NCI-H128 (cell line): ENCODE data around the gene C19orf81.

Source experiments
- DNase-seq: peaks from one replicate; lab custom pipeline; 2025; ENCODE audit not compliant: unreplicated experiment; lab: John Stamatoyannopoulos, UW

Gene C19orf81

DNA sequence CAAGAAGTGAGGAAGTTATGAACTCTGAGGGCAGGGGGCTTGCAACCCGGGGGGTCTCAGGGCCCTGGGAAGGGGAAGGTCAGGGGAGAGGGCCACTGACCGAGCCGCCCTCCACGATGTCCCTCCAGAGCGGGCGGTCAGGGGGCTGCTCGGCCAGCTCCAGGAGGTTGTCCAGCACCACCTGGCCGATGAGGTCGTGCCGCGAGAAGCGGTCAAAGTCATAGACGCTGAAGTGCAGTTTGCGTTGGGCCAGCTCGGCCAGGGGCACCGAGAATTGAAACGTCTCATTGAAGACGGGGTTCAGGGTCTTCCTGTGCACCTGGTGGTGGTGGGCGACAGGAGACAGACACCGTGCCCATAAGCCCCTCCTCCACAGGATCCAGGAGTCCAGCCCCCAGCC, 20.1 kb upstream of the C19orf81 start:
- DNase-seq = no peak

- DNase-seq = no peak
These were observed 19.4 kb upstream of the C19orf81 start for GRCh38 chr19:50629801-50630200.

GRCh38 chr19:50632151-50632835, 17.0 kb upstream of the C19orf81 start:
- no peak for DNase-seq

DNA sequence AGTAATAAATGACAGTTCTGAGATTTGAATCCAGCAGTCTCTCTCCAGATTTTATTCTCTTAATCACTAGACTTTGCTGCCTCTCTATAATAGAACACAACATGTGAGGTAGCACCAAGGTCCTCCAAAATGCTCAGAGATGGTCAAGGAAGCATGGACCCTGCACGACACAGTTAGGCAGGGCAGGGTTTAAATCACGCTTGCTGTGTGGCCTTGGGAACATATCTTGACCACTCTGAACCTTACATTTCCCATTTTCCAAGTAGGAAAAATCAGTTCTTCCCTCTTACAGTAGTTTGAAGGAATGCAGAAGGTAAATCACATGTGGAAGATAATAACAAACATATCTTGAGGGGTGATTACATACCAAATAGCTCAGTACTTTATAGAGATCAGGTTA, 15.9 kb upstream of the C19orf81 start:
- no peak for DNase-seq

- DNase-seq = no peak
These were observed 15.3 kb upstream of the C19orf81 start for GRCh38 chr19:50633973-50634372.

GRCh38 chr19:50636317-50637085, 12.7 kb upstream of the C19orf81 start:
- no peak for DNase-seq

DNA sequence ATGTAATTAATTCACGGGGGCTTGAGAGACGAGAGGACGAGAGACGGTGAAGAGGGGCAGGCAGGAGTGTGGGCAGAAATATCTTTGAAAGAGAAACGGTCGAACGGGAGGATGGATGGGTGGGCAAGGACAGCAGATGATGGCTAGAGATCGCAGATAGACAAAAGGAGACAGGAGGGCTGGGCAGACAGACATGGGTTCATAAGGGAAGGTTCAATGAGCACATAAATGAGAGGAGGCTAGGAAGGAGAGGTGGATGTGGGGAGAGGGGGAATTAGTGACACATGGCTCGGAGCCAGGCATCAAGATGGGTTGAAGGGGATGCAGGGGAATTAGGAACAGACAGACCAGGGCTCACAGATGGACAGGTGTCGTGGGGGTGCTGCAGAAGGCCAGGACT, 10.6 kb upstream of the C19orf81 start:
- DNase-seq = no peak

- no peak for DNase-seq
These were observed 9.8 kb upstream of the C19orf81 start, which contains the start of gene SYT3 for GRCh38 chr19:50639121-50640112. TSS of gene SYT3 (minus strand) at chr19:50639881. CDS start at chr19:50637411, 2,470 bp downstream.

- DNase-seq = no peak
These were observed 8.9 kb upstream of the C19orf81 start for GRCh38 chr19:50640368-50640767.

DNA sequence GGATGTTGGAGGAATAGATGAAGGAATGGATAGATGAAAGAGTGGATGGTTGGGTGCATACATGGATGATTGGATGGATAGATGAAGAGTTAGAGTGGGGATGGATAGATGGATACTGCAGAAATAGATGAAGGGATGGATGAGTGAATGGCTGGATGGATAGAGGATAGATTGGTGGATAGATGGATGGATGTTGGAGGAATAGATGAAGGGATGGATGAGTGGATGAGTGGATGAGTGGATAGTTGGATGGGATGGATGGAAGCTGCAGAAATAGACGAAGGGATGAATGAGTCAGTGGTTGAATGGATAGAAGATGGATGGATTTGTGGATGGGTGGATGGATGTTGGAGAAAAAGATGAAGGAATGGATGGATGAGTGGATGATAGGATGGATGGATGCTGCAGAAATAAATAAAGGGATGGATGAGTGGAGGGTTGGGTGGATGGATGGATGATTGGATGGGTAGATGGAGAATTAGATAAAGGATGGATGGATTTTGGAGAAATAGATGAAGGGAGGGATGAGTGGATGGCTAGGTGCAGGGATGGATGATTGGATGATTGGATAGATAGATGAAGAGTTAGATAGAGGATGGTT, 4.8 kb upstream of the C19orf81 start:
- no peak for DNase-seq

DNA sequence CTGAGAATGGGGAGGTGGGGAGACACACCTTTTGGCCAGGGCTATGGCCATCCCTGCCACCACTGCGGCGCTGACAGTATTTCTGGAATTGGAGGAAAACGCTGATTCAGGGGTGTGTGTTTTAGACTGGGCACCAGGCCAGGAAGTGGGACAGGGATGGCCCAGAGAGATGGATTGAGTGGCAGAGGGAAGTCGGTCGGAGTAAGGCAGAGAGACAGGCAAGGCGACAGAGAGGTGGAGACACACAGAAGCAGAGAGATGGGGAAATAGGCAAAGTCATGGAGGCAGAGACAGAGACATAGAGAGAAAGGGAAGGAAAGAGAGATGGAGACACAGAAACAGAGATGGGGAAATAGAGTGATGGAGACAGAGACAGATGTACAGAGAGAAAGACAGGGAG, 4.1 kb upstream of the C19orf81 start:
- DNase-seq = no peak

DNA sequence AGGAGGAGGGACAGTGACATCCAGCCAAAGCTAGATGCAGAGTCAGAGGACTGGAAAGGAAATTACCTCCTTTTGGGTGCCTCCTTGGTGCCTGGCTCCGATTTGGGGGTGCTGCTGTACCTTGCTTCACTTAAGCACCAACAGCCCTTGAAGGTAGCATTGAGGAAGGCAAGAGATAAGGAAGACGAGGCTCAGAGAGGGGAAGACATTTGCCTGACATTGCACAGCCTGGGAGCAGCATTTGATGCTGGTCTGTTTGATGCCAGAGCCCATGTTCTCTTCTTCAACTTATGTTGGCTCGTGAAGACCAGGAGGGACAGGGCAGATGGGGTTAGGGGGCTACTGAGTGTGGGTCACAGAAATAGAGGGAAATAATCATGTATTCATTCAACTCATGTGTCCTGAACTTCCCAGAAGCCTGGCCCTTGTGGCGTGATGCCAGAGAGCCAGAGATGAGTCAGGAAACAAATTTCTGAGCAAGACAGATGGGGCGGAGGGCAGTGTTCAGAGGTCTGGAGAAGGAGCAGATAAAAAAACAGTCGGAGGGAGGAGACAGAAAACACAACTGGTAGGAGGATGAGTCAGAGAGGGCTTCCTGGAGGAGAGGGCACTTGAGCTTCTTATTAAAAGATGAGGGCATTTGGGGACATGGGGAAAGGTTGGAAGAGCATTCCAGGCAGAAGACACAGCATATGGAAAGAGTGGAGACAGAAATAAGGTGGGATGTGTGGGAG, 3.0 kb upstream of the C19orf81 start:
- DNase-seq = no peak

GRCh38 chr19:50647879-50648615, 1.2 kb upstream of the C19orf81 start:
- DNase-seq = no peak

DNA sequence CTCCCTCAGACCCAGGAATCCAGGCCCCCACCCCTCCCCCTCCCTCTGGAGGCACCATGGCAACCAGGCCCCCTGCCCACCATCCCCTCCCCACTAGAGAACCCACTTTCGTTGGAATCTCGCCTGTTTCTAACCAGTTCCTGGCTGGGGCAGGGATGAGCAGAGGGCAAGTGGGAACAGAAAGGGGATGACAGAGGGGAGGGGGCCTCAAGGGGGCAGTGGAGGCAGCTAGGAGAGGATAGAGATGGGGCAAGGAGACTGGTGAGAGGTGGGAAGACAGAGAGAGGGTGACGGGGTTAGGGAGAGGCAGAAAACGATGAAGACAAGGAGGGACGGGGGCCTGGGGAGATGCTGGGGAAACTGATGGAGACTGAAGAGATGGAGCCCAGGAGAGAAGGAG, 586 bp upstream of the C19orf81 start:
- DNase-seq = no peak

- DNase-seq = no peak
These were observed 1.9 kb downstream of the C19orf81 start for GRCh38 chr19:50651174-50651573.

GRCh38 chr19:50652722-50653121, 3.5 kb downstream of the C19orf81 start:
- DNase-seq = no peak

GRCh38 chr19:50654882-50655281, 5.6 kb downstream of the C19orf81 start:
- DNase-seq = no peak

DNA sequence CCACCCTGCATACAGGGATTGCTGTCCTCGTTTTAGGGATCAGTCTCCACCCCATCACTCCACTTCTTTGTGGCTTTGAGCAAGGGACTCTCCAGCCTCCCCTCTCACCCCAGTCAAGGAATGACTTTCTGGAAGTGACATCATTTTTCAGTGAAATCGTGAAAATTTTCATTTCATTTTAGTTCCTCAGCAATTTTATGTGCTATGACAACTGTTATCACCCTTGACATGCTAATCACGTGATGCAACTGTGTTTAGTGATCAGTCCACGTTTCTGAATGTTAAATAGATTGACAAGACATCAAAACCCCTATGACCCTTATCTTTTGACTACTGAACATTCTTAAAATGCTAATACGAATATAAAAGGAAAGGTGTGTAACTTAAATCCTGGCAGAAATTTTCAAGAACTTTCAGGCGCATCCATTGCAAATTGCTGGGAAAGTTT, 8.0 kb downstream of the C19orf81 start:
- no peak for DNase-seq

DNA sequence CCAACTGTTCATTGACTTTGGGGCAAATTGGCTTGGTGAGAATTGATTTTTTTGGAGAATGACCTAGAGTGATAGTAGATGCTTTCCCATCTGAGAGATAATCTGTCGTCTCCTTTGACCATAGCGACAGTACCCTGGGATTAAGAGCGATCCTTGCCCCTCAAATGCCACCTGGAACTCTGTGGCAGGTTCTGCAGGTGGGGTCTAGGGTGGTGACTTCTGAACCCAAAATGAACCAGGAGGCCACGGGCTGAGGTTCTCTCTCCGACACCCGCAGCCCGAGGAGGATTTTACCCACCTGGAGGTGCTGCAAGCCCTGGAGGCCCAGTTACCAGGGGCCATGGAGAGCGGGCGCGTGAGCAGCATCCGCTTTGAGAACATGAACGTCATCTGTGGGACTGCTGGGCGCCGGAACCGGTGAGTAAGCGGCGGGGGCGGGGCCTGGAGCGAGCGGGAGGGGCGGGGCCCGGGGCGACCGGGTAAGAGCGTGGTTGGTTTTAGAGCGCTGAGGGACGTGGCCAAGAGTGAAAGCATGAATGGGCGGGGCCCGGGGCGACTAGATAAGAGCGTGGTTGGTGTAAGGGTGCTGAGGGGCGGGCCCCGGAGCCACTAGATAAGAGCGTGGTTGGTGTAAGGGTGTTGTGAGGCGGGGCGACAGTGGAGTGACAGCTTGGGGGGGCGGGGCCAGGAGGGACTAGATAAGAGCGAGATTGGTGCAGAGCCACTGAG, 8.6 kb downstream of the C19orf81 start:
- DNase-seq = no peak
